GM19372 (cell line): ENCODE data around the gene EFHB.
"Not testable (repeated sequence)": the region's sequence is repeated elsewhere in the genome, so short reads cannot be mapped to it uniquely, and the experiment has no call there.

Experiments
- ATAC-seq: cut with Tn5 transposase; IDR thresholded peaks from one replicate; pipeline ENCODE4 v1.9.1; 2021; ENCODE audit warnings: mild to moderate bottlenecking, low read depth, moderate library complexity; ENCODE audit not compliant: unreplicated experiment

Gene EFHB

GRCh38 chr3:19934098-19934566 lies at the start of gene EFHB:
TSS of gene EFHB (minus strand) at chr3:19934217. CDS start at chr3:19934018, 199 bp downstream.
- no peak for ATAC-seq

GRCh38 chr3:19972054-19972453 lies 38.0 kb upstream of the EFHB start:
- no peak for ATAC-seq

GRCh38 chr3:19970327-19970726 lies 36.3 kb upstream of the EFHB start:
- ATAC-seq: no peak

- no peak for ATAC-seq
These were observed 33.8 kb upstream of the EFHB start for GRCh38 chr3:19967812-19968211.

GRCh38 chr3:19967208-19967607 lies 33.2 kb upstream of the EFHB start:
- no peak for ATAC-seq

GRCh38 chr3:19961960-19962359 lies 27.9 kb upstream of the EFHB start:
- no peak for ATAC-seq

- ATAC-seq: no peak
These were observed 26.7 kb upstream of the EFHB start for GRCh38 chr3:19960696-19961095.

GRCh38 chr3:19959505-19959904 lies 25.5 kb upstream of the EFHB start:
- no peak for ATAC-seq

GRCh38 chr3:19957354-19957753 lies 23.3 kb upstream of the EFHB start:
- ATAC-seq: not testable (repeated sequence)

GRCh38 chr3:19954676-19955075 lies 20.7 kb upstream of the EFHB start:
- no peak for ATAC-seq

- ATAC-seq: no peak
These were observed 16.3 kb upstream of the EFHB start for GRCh38 chr3:19950316-19950715.

GRCh38 chr3:19948226-19948591 lies 14.2 kb upstream of the EFHB start:
- no peak for ATAC-seq

GRCh38 chr3:19947549-19948225 lies 13.7 kb upstream of the EFHB start:
- ATAC-seq: peak; percentile 7

- peak; percentile 94 for ATAC-seq
These were observed 13.0 kb upstream of the EFHB start, which contains the start of gene RAB5A for GRCh38 chr3:19946832-19947548. TSS of gene RAB5A (plus strand) at chr3:19947097. CDS start at chr3:19950899, 3,802 bp downstream.

GRCh38 chr3:19945969-19946831 lies 12.2 kb upstream of the EFHB start:
- peak; percentile 1 for ATAC-seq

- ATAC-seq: no peak
These were observed 11.5 kb upstream of the EFHB start for GRCh38 chr3:19945534-19945933.

- no peak for ATAC-seq
These were observed 6.6 kb upstream of the EFHB start for GRCh38 chr3:19940643-19941042.

GRCh38 chr3:19938295-19938627 lies 4.2 kb upstream of the EFHB start:
- ATAC-seq: no peak

GRCh38 chr3:19937459-19938294 lies 3.7 kb upstream of the EFHB start:
- ATAC-seq: no peak

- no peak for ATAC-seq
These were observed 1.6 kb downstream of the EFHB start for GRCh38 chr3:19932422-19932821.
